Stomach (tissue), 9 donors: ENCODE results near the gene FBXL14. TPM values are rescaled to one million over a fixed set of nuclear protein-coding genes. Genes with fewer than 3 reads are reported as not detected.

Experiments used
- DNase-seq, 2 donors: peaks; one replicate each; pipeline versions ENCODE4 v3.0.0 to v3.0.0-alpha.2; 2013 to 2019
- H3K27ac ChIP-seq, 5 donors: fragments of 200-600 bp in 4 of 5; sonication (generic) in 4 of 5; one replicate each; pipeline ENCODE4 v1.5.1; 2013 to 2019; ENCODE audit warnings: mild to moderate bottlenecking in 1 of 5, moderate library complexity in 1 of 5
- H3K27me3 ChIP-seq, 3 donors: fragments of 200-600 bp; sonication (generic); one replicate each; pipeline ENCODE4 v1.5.1; 2017 to 2019; ENCODE audit warnings: mixed run types in 1 of 3
- H3K36me3 ChIP-seq, 4 donors: fragments of 200-600 bp; sonication (generic); 1 replicate in 3 of 4; 2 replicates in 1 of 4; pipeline ENCODE4 v1.5.1; 2016 to 2019
- H3K4me1 ChIP-seq, 4 donors: fragments of 200-600 bp; sonication (generic); one replicate each; pipeline ENCODE4 v1.5.1; 2016 to 2019
- H3K4me3 ChIP-seq, 4 donors: fragments of 200-600 bp; sonication (generic) in 3 of 4; one replicate each; pipeline ENCODE4 v1.5.1; 2016 to 2019; ENCODE audit warnings: mild to moderate bottlenecking in 1 of 4
- H3K9me3 ChIP-seq, 4 donors: fragments of 200-600 bp; sonication (generic); one replicate each; pipeline ENCODE4 v1.5.1; 2016 to 2019
- EP300 ChIP-seq: sonication (generic); formaldehyde crosslinking; IDR thresholded peaks from one replicate; pipeline ENCODE4 v1.6.1; 2017; ENCODE audit warnings: antibody characterized with exemption
- POLR2A ChIP-seq, 4 donors: fragments of 450-650 bp; IDR thresholded peaks; one replicate each; pipeline ENCODE4 v1.6.1; 2016; ENCODE audit warnings: antibody characterized with exemption in 4 of 4, control low read depth in 2 of 4, mild to moderate bottlenecking in 1 of 4, moderate library complexity in 1 of 4
- POLR2AphosphoS5 ChIP-seq, 3 donors: sonication (generic); formaldehyde crosslinking; IDR thresholded peaks; one replicate each; pipeline ENCODE4 v1.6.1; 2016; ENCODE audit warnings: antibody characterized with exemption in 3 of 3
- WGBS, 5 donors: extraction: QIAGEN DNeasy Blood & Tissue Kit in 3 of 5; methylation state at CpG; one replicate each; pipeline versions ENCODE4 v1.1.5 to v1.1.7; 2013 to 2018; 5-methylcytosine and 5-hydroxymethylcytosine counted together
- intact Hi-C: fragments of 100-400 bp; cut with DNase I; formaldehyde crosslinking; loops from one replicate; pipeline ENCODE4 v1.15.1; 2023; ENCODE audit warnings: low total_unique reads
- polyA plus RNA-seq, 3 donors: library from polyadenylated mRNA; stranded (reverse); fragments of 200-250 nt; gene quantifications; one replicate each; pipeline ENCODE4 v1.2.3, GENCODE V29; 2013
- total RNA-seq, 5 donors: library from RNA; depleted of rRNA; stranded (reverse); fragments of >200 nt; gene quantifications; one replicate each; pipeline versions ENCODE4 v1.1.0 to v1.2.3, GENCODE V29; 2014 to 2016
- TF ChIP-seq, protein P1 (sequence below), 7 experiments: fragments of 450-650 bp in 4 of 7; fragments of 200-600 bp in 3 of 7; sonication (generic) in 3 of 7; IDR thresholded peaks; one replicate each; pipeline ENCODE4 v1.5.1; 2016 to 2019; ENCODE audit warnings: antibody characterized with exemption in 7 of 7, control low read depth in 2 of 7, mild to moderate bottlenecking in 1 of 7
- donor health status: healthy with polysubstance abuse.
- donor health status: Bipolar disorder and iron deficiency.
- donor health status: healthy.

The FBXL14 gene
- total and polyA plus RNA-seq, 8 donors, result 2.6 to 36.2 (median 7.9) TPM; not detected in 1

DNA sequence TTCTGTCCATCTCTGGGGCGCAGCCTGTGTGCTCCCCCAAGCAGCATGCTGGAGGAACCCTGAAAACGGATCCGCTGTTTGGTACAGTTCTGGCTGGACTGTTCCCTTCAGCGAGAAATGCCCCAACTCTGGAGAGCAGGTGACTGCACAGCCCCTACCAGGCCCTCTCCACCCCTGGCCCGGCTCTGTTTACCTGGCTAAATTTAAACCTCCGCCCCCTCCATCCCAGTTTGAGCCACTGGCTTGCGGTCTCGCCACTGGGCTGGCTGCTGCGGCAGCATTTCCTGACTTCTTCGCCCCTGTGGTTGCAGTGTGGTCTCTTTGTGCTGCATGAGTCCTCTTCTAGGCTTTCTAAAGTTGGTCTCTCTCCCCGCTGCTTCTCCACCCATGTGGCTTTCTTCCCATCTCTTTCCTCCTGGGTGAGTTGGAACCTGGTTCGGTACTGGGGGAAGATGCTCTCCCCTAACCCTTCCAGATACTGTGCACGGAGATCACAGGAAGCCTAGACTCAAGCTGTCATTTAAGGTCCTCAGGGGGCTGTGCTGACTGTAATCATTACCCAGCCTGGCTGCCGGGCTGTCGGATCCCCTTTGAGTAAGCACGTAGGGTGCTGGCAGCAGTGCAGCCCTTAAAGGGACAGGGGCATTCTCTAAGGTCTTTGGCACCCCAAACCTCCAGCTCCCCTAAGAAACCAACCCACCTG is 60.6 kb downstream of the FBXL14 start:
- TF ChIP-seq POLR2AphosphoS5 (IDR thresholded peaks at IDR 0.05) (no peak), EP300 (no peak), POLR2A (IDR thresholded peaks at IDR 0.05) (no peak)
- TF ChIP-seq, protein P1, sequence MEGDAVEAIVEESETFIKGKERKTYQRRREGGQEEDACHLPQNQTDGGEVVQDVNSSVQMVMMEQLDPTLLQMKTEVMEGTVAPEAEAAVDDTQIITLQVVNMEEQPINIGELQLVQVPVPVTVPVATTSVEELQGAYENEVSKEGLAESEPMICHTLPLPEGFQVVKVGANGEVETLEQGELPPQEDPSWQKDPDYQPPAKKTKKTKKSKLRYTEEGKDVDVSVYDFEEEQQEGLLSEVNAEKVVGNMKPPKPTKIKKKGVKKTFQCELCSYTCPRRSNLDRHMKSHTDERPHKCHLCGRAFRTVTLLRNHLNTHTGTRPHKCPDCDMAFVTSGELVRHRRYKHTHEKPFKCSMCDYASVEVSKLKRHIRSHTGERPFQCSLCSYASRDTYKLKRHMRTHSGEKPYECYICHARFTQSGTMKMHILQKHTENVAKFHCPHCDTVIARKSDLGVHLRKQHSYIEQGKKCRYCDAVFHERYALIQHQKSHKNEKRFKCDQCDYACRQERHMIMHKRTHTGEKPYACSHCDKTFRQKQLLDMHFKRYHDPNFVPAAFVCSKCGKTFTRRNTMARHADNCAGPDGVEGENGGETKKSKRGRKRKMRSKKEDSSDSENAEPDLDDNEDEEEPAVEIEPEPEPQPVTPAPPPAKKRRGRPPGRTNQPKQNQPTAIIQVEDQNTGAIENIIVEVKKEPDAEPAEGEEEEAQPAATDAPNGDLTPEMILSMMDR (IDR thresholded peaks at IDR 0.05), result no peak
- 27 to 46% (median 41%) methylated on average over 16 of the region's 16 CpGs for WGBS, 5 donors
- peaks cover 13 to 37% (median 27%) of the 10 kb centered on the region in 4 donors for H3K4me1 ChIP-seq
- H3K36me3 ChIP-seq, result no peaks in the 10 kb centered on the region
- H3K4me3 ChIP-seq, result peak overlapping the region in 3 of 4 donors; percentile 1 to 22 (median 11)
- no peaks in the 10 kb centered on the region for H3K9me3 ChIP-seq
- DNase-seq, result peak in 1 of 2 donors; percentile 41
- H3K27ac ChIP-seq, result peak overlapping the region in 1 of 5 donors; percentile 24
- intact Hi-C loops, result no loop called here
- H3K27me3 ChIP-seq, result peaks cover 0 to 95% (median 56%) of the 10 kb centered on the region in 3 donors

GRCh38 chr12:1533205-1533601 is 61.2 kb downstream of the FBXL14 start:
- Histone ChIP-seq H3K9me3 (no peaks in the 10 kb centered on the region), H3K36me3 (no peaks in the 10 kb centered on the region), H3K27ac (peak overlapping the region in 1 of 5 donors; percentile 24), H3K27me3 (peaks cover 0 to 95% (median 56%) of the 10 kb centered on the region in 3 donors), H3K4me3 (peak overlapping the region in 3 of 4 donors; percentile 1 to 22 (median 11)), H3K4me1 (peaks cover 13 to 37% (median 27%) of the 10 kb centered on the region in 4 donors)
- WGBS, 5 donors, result 43 to 70% (median 65%) methylated on average over 9 of the region's 9 CpGs
- DNase-seq, result no peak
- intact Hi-C loops, result no loop called here
- TF ChIP-seq, protein P1 (IDR thresholded peaks at IDR 0.05), result no peak
- TF ChIP-seq POLR2A (IDR thresholded peaks at IDR 0.05), result no peak
- TF ChIP-seq POLR2AphosphoS5 (IDR thresholded peaks at IDR 0.05), result no peak
- TF ChIP-seq EP300, result no peak

- DNase-seq, result no peak
- no peaks in the 10 kb centered on the region for H3K36me3 ChIP-seq
- 65 to 78% (median 73%) methylated on average over 11 of the region's 11 CpGs for WGBS, 5 donors
- intact Hi-C loops, result no loop called here
- peak overlapping the region in 1 of 5 donors; percentile 24 for H3K27ac ChIP-seq
- H3K4me3 ChIP-seq, result no peak overlapping the region
- H3K27me3 ChIP-seq, result peaks cover 0 to 95% (median 56%) of the 10 kb centered on the region in 3 donors
- peaks cover 13 to 37% (median 27%) of the 10 kb centered on the region in 4 donors for H3K4me1 ChIP-seq
- H3K9me3 ChIP-seq, result no peaks in the 10 kb centered on the region
- TF ChIP-seq EP300 (no peak), POLR2AphosphoS5 (IDR thresholded peaks at IDR 0.05) (no peak), POLR2A (IDR thresholded peaks at IDR 0.05) (no peak)
- TF ChIP-seq, protein P1 (IDR thresholded peaks at IDR 0.05), result no peak
These were observed 61.8 kb downstream of the FBXL14 start for GRCh38 chr12:1532375-1533165.

GRCh38 chr12:1531654-1532374 is 62.6 kb downstream of the FBXL14 start:
- Histone ChIP-seq H3K27me3 (peaks cover 0 to 95% (median 50%) of the 10 kb centered on the region in 3 donors), H3K4me1 (peaks cover 13 to 37% (median 27%) of the 10 kb centered on the region in 4 donors), H3K9me3 (no peaks in the 10 kb centered on the region), H3K36me3 (no peaks in the 10 kb centered on the region), H3K27ac (peak overlapping the region in 2 of 5 donors; percentile 44 to 60), H3K4me3 (peak overlapping the region; percentile 52 to 71 (median 66))
- intact Hi-C loops, result no loop called here
- TF ChIP-seq, protein P1 (IDR thresholded peaks at IDR 0.05), result no peak
- TF ChIP-seq POLR2AphosphoS5 (IDR thresholded peaks at IDR 0.05), result no peak
- 46 to 64% (median 49%) methylated on average over 10 to 26 of the region's 26 CpGs for WGBS, 5 donors
- DNase-seq, result no peak
